ENCODE data around the gene HACD2. TPM values are rescaled to one million over a fixed set of nuclear protein-coding genes. Genes with fewer than 3 reads are reported as not detected.

HACD2 gene
- total RNA-seq, 1 donor: 30.4 TPM

GRCh38 chr3:123475786-123476185 lies 109.1 kb downstream of the HACD2 start:
- TF ChIP-seq CTCF (IDR thresholded peaks at IDR 0.05; ENCODE audit: insufficient read depth, low read length): no peak
- DNase-seq (ENCODE audit: low read depth): no peak
- no peak overlapping the region for H3K4me3 ChIP-seq (ENCODE audit: low read depth, low read length)

GRCh38 chr3:123471106-123471505 lies 113.7 kb downstream of the HACD2 start:
- no peak for DNase-seq (ENCODE audit: low read depth)
- TF ChIP-seq CTCF (IDR thresholded peaks at IDR 0.05; ENCODE audit: insufficient read depth, low read length): no peak
- no peak overlapping the region for H3K4me3 ChIP-seq (ENCODE audit: low read depth, low read length)

- no peak for TF ChIP-seq CTCF (IDR thresholded peaks at IDR 0.05; ENCODE audit: insufficient read depth, low read length)
- no peak for DNase-seq (ENCODE audit: low read depth)
- H3K4me3 ChIP-seq (ENCODE audit: low read depth, low read length): no peak overlapping the region
Measured at GRCh38 chr3:123469323-123469995, 115.4 kb downstream of the HACD2 start.

GRCh38 chr3:123467046-123467445 lies 117.8 kb downstream of the HACD2 start:
- no peak for DNase-seq (ENCODE audit: low read depth)
- H3K4me3 ChIP-seq (ENCODE audit: low read depth, low read length): no peak overlapping the region
- TF ChIP-seq CTCF (IDR thresholded peaks at IDR 0.05; ENCODE audit: insufficient read depth, low read length): no peak

GRCh38 chr3:123464211-123464610 lies 120.6 kb downstream of the HACD2 start:
- H3K4me3 ChIP-seq (ENCODE audit: low read depth, low read length): no peak overlapping the region
- DNase-seq (ENCODE audit: low read depth): no peak
- no peak for TF ChIP-seq CTCF (IDR thresholded peaks at IDR 0.05; ENCODE audit: insufficient read depth, low read length)

- no peak for DNase-seq (ENCODE audit: low read depth)
- no peak overlapping the region for H3K4me3 ChIP-seq (ENCODE audit: low read depth, low read length)
- no peak for TF ChIP-seq CTCF (IDR thresholded peaks at IDR 0.05; ENCODE audit: insufficient read depth, low read length)
Measured at GRCh38 chr3:123459862-123460261, 125.0 kb downstream of the HACD2 start.

- DNase-seq (ENCODE audit: low read depth): no peak
- H3K4me3 ChIP-seq (ENCODE audit: low read depth, low read length): no peak overlapping the region
- no peak for TF ChIP-seq CTCF (IDR thresholded peaks at IDR 0.05; ENCODE audit: insufficient read depth, low read length)
Measured at GRCh38 chr3:123458255-123458654, 126.6 kb downstream of the HACD2 start.
